HG03521 (cell line): ENCODE data around the gene ZBTB7C.

Experiments used
- ATAC-seq: cut with Tn5 transposase; IDR thresholded peaks from one replicate; pipeline ENCODE4 v1.9.1; 2021; ENCODE audit warnings: mild to moderate bottlenecking, moderate library complexity; ENCODE audit not compliant: unreplicated experiment

The ZBTB7C gene

GRCh38 chr18:48172226-48173006 is 236.8 kb downstream of the ZBTB7C start:
- ATAC-seq, result no peak

- ATAC-seq, result no peak
Measured at GRCh38 chr18:48171490-48172188, 237.5 kb downstream of the ZBTB7C start.

GRCh38 chr18:48170651-48171050 is 238.5 kb downstream of the ZBTB7C start:
- no peak for ATAC-seq

- no peak for ATAC-seq
Measured at GRCh38 chr18:48168861-48169260, 240.3 kb downstream of the ZBTB7C start.

- no peak for ATAC-seq
Measured at GRCh38 chr18:48167897-48168253, 241.3 kb downstream of the ZBTB7C start.

GRCh38 chr18:48166336-48166875 is 242.8 kb downstream of the ZBTB7C start:
- no peak for ATAC-seq

- ATAC-seq, result no peak
Measured at GRCh38 chr18:48165111-48165866, 243.9 kb downstream of the ZBTB7C start.

GRCh38 chr18:48164701-48165100 is 244.5 kb downstream of the ZBTB7C start:
- no peak for ATAC-seq

GRCh38 chr18:48164116-48164515 is 245.1 kb downstream of the ZBTB7C start:
- ATAC-seq, result no peak

GRCh38 chr18:48163738-48164115 is 245.5 kb downstream of the ZBTB7C start:
- no peak for ATAC-seq

- no peak for ATAC-seq
Measured at GRCh38 chr18:48162956-48163737, 246.0 kb downstream of the ZBTB7C start.

- ATAC-seq, result peak; percentile 47
Measured at GRCh38 chr18:48161911-48162698, 247.1 kb downstream of the ZBTB7C start.

- ATAC-seq, result peak; percentile 81
Measured at GRCh38 chr18:48161191-48161910, 247.8 kb downstream of the ZBTB7C start.

GRCh38 chr18:48160622-48161021 is 248.6 kb downstream of the ZBTB7C start:
- ATAC-seq, result no peak

- no peak for ATAC-seq
Measured at GRCh38 chr18:48159816-48160215, 249.4 kb downstream of the ZBTB7C start.

- ATAC-seq, result no peak
Measured at GRCh38 chr18:48158721-48159120, 250.5 kb downstream of the ZBTB7C start.

GRCh38 chr18:48157956-48158355 is 251.2 kb downstream of the ZBTB7C start:
- no peak for ATAC-seq

- no peak for ATAC-seq
Measured at GRCh38 chr18:48155856-48156255, 253.3 kb downstream of the ZBTB7C start.

GRCh38 chr18:48154828-48155227 is 254.4 kb downstream of the ZBTB7C start:
- ATAC-seq, result no peak
